HG02759 (cell line): Measurements from ENCODE around the gene STAG3.
A peak's percentile ranks its signal among the peaks of the same experiment; 100 is the strongest.
"Not testable (repeated sequence)": the region's sequence is repeated elsewhere in the genome, so short reads cannot be mapped to it uniquely, and the experiment has no call there.

ENCODE experiments used
- ATAC-seq: cut with Tn5 transposase; IDR thresholded peaks from one replicate; pipeline ENCODE4 v1.9.1; 2021; ENCODE audit warnings: mild to moderate bottlenecking, moderate library complexity; ENCODE audit not compliant: unreplicated experiment

The STAG3 gene

GRCh38 chr7:100177045-100178001 is at the start of gene STAG3, which contains the start of gene GPC2:
Gene STAG3 (plus strand): TSS chr7:100177918. CDS start chr7:100180557, 2,639 bp downstream.
Gene GPC2 (minus strand): TSS chr7:100177381. CDS start chr7:100177199, 182 bp downstream.
- peak; percentile 95 for ATAC-seq

GRCh38 chr7:100128637-100128963 is 49.1 kb upstream of the STAG3 start:
- no peak for ATAC-seq

GRCh38 chr7:100130220-100130607 is 47.5 kb upstream of the STAG3 start:
- not testable (repeated sequence) for ATAC-seq

GRCh38 chr7:100130608-100131453 is 46.9 kb upstream of the STAG3 start:
- ATAC-seq: no peak

- ATAC-seq: no peak
Measured at GRCh38 chr7:100132126-100132525, 45.6 kb upstream of the STAG3 start.

- peak; percentile 63 for ATAC-seq
Measured at GRCh38 chr7:100132697-100133151, 45.0 kb upstream of the STAG3 start.

- ATAC-seq: no peak
Measured at GRCh38 chr7:100137851-100138760, 39.6 kb upstream of the STAG3 start.

GRCh38 chr7:100141555-100141949 is 36.2 kb upstream of the STAG3 start:
- ATAC-seq: no peak

GRCh38 chr7:100142461-100142860 is 35.3 kb upstream of the STAG3 start:
- ATAC-seq: no peak

GRCh38 chr7:100146350-100146749 is 31.4 kb upstream of the STAG3 start:
- ATAC-seq: not testable (repeated sequence)

GRCh38 chr7:100147278-100147677 is 30.4 kb upstream of the STAG3 start:
- no peak for ATAC-seq

- ATAC-seq: no peak
Measured at GRCh38 chr7:100148225-100148558, 29.5 kb upstream of the STAG3 start.

GRCh38 chr7:100148559-100149328 is 29.0 kb upstream of the STAG3 start, which contains the start of gene LAMTOR4:
Gene LAMTOR4 (plus strand): TSS chr7:100148918. CDS start chr7:100148973, 55 bp downstream.
- peak; percentile 97 for ATAC-seq

- ATAC-seq: no peak
Measured at GRCh38 chr7:100152404-100152803, 25.3 kb upstream of the STAG3 start.

- no peak for ATAC-seq
Measured at GRCh38 chr7:100152937-100153666, 24.6 kb upstream of the STAG3 start.

- ATAC-seq: no peak
Measured at GRCh38 chr7:100153708-100154535, 23.8 kb upstream of the STAG3 start.

- no peak for ATAC-seq
Measured at GRCh38 chr7:100154651-100155491, 22.8 kb upstream of the STAG3 start.
